Measurements from ENCODE around the gene MAML2.

Gene MAML2

DNA sequence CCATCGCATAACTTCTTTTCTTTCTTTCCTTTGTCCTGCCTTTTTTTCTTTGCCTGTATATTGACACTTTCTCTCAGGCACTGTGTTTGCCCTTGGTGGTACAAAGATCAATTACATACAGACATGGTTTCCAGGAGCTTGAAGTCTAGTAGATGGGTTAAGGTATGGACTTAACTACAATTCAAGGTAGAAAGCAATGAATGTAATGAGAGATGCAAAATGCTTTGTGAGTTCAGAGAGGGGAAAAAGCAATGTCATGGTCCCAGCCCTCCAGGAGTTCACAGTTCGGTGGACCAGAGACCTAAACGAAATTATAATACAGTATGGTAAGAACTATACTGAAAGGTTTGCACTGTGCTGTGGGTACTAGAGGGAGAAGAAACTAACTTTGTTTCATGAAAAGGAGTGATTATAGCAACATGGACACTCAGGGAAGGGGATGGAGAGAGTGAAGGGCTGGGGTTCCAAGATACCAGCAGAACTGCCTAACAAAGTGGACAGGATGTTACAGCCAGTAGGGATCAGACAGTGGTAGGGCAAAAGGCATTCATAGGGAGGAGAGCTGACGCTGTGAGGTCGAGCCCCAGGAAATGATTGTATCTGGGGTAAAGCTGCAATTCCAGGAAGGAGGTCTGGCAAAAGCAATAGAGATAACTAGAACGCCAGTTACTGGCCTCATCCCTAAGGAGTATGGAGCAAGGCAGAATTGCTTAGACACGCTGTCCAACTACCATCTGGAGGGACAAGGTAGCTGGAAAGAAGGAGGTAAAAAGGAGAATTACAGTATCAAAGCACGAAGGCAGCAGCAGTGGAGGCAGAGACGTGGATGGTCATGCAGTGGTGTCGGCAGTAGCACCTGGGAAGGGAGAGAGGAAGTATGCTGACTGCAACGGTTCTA, 260.7 kb downstream of the MAML2 start:
- no peak for DNase-seq (ENCODE audit: low read depth in 2 of 2, low spot score in 1 of 2)

DNA sequence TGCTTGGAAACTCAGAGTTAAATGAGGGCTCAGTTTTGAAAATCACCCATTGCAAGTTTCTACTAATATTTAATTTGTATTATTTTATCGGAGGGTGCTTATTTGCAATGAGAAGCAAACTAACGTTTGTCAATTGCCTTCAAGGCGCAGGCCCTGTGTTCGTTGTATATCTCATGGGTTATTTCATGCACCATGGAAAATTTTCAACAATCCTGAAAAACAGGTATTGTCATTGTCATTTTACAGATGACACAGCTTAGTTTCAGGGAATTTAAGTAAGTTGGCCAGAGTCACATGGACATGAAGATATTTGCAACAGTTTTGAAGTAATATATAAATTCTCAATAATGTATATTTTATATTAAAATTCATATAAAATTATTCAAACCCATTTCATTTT, 261.4 kb downstream of the MAML2 start:
- DNase-seq (ENCODE audit: low read depth in 2 of 2, low spot score in 1 of 2): no peak

DNA sequence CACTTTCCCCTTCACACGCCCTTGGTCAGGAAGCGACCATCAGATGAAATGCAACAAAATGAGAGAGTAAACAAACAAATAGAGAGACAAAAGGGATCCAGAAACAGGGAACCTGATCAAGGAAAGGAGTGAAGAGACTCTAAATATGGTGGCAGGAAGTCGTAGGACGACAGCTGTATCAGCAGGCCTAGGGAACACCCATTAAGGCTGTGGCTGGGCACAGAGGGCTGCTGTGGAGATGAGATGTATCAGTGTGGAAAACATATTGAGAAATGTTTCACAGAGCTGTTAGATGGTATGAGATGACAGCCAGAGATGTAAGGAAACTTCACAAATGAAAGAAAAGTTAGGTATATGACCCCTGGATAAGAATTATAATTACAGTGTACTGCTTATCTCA, 263.3 kb downstream of the MAML2 start:
- DNase-seq (ENCODE audit: low read depth in 2 of 2, low spot score in 1 of 2): no peak

DNA sequence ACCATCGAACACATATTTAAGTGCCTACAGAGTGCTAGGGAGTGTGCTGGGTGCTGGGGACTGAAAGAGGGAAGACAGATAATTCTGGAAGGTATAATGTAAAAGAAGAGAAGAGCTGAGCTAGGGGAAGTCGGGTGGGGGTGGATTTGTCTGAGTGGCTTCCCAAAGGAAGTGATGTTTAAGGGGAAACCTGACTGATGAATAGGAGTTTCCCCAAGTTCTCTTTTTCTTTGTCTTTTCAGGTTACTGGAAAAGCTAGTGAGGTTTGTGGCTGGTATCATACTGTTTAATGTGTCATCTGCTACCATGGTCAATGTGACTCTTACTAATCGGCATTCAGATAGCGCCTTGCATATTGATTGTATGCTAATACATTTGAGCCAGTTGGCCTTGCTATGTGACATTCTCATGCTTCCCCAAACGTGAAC, 267.4 kb downstream of the MAML2 start:
- DNase-seq (ENCODE audit: low read depth in 2 of 2, low spot score in 1 of 2): no peak

DNA sequence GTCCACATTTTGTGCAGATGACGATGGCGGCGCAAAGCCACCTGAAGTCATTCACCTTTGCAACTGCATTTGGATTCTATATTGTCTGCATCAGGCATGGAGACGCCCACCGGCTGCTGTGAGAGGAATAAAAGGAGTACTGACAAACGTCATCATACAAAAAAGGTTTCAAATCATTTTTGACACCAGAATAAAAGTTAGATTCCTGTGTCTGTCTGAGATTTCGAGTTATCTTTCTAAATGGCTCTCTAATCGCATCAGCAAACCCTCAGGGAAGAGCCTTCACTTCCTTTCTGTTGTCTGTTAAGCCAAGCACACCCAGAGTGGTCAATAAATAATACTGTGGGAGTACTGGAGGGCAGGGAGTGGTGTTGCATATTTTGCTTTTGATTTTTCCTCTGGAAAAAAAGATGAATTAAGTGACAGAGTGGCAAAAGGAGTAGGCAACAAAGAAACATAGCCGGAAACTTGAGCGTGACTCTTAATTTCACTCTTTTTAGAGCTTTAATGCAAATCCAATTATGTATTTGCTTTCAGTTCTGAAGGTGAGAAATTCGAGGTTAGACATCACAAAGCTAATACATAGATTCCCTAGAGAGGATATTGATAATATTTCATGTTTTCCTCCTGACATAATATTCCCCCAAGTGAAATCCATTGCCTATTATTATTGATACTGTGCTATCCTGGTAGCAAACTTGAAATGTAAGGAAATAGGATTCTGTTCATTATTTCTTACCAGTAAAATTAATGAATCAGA, 268.3 kb downstream of the MAML2 start:
- no peak for DNase-seq (ENCODE audit: low read depth in 2 of 2, low spot score in 1 of 2)

DNA sequence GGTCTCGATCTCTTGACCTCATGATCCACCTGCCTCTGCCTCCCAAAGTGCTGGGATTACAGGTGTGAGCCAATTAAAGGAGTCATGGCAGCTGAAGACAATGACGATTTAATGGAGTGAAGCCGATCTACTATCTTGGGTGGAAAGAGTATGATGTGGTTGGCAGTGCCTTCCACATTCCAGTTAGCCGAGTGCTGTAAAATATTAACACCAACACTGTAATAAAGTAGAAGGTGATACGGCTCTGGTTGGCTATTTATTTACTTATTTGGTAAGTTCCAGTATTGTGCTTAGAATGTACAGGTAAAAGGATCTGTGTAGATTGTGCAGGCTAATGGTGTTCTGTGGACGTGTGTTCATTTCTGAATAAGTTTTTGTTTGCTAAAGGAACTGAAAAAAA, 269.5 kb downstream of the MAML2 start:
- DNase-seq (ENCODE audit: low read depth in 2 of 2, low spot score in 1 of 2): no peak

DNA sequence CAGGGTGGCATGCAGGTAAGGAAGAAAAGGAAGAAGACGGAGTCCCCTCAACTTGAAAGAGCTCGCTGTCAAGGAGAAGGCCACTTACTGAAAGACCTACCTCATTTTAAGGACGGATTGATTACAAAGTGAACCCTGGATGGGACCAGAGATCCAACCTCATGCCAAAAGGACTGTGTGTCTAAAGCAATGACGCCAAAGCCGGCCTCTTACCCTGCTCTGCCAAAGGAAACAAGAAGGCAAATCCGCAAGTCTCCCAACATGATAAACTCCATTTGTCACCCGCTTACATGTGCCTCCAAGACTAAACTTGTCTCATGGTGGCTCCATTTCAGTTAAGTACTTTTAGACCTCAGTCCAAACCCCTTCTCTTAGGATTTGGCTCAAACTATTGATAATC, 270.4 kb downstream of the MAML2 start:
- no peak for DNase-seq (ENCODE audit: low read depth in 2 of 2, low spot score in 1 of 2)

DNA sequence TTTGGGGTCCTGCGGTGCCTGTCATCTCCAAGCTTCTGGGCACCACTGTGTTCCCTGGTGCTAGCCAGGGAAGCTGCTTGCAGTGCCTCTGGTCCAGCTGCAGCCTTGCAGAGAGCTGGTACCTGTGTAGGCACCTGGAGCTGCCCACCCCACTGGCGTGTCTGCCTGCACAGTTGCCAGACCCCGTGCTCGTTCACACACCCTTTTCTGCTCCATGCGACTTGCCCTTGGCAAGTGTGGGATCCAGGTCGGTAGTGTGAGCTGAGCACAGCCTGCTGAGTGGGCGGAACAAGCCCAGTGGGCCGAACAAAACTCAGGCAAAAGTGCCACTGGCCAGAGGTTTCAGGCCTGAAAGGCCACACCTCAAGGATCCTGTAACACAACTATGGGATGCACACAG, 272.5 kb downstream of the MAML2 start:
- no peak for DNase-seq (ENCODE audit: low read depth in 2 of 2, low spot score in 1 of 2)

DNA sequence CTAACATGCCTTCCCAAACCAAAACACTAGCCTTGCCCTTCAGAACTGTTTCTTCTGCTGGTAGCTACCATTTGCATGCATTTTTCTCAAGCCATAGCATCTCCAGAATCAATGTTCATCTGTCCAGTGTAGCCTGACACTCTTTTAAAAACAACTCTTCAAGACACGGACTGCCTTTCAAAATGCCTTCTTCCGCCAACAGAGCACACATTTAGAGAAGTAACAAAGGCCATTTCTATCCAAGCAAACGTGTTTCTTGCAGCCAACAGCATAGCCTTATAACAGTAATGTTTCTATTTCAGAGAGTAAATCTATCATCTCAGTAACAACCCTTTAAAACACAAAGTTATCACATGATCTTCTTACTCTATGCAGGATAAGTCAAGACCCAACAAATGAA, 275.8 kb downstream of the MAML2 start:
- DNase-seq (ENCODE audit: low read depth in 2 of 2, low spot score in 1 of 2): no peak

DNA sequence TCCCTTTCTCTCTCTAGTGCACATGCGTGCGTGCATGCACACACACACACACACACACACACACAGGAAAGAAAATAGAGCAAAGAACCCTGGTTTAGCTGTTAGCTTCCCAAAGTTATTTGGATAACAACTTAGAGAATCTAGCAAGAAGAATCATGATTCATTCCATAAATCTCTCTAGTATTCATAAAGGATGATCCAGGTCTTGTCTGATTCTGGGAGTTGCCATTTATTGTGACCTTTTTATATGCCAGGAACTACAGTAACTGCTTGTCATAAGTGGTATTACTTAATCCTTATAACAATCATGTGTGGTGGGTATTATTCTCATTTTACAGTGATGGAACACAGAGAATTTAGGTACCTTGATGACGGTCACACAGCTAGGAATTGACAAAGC, 277.6 kb downstream of the MAML2 start:
- DNase-seq (ENCODE audit: low read depth in 2 of 2, low spot score in 1 of 2): no peak

DNA sequence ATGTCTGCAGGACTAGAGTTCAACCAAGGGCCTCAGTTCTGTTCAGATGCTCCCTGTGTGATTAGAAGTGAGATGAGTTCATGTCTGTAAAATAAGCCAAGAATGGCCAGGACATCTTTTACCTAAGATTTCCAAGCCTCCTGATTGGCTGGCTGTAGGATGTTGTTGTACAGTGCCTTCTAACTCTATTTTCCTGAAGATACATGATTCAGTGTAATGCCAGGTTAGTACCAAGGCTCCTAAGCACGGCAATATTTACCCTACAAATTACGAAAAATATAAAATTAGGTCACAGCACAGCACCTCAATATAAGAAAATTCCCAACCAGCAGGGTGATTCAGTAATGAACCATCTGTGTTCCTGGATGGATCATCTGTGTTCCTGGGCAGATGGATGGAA, 279.1 kb downstream of the MAML2 start:
- no peak for DNase-seq (ENCODE audit: low read depth in 2 of 2, low spot score in 1 of 2)

DNA sequence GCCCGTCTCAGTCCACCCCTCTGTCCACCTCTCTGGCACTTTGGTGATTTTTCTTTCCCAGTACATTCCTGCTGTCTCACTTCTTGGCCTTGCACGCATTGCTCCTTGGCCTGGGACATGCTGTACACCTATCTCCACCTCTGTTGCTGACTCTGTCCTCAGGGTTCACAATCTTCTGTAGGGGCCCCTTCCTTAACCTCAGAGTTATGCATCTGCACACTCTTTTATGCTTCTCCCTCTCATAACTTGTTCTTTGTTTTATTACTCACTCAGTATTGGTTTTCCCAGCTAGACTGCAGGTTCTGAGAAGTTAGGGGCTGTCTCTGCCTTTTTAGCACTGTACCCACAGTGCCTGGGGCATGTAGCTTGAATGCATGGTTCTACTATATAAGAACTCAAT, 279.9 kb downstream of the MAML2 start:
- no peak for DNase-seq (ENCODE audit: low read depth in 2 of 2, low spot score in 1 of 2)

DNA sequence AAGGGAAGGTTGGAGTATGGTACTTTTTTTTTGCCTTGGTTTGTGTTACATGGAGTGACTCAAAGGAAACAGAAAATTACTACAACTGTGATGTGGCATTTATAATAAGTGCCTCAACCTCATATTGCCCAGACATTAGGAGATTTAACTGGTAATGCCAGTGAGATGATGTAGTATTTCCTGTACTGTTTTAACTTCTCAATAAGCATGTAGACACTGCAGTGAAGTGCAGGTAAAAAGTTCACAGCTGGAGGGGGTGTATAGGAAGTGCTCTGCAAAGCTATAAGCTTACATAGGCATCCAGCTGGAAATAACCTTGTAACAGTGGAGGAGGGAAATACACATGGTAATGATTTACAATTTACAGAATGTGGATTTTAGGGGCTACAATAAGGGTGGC, 280.9 kb downstream of the MAML2 start:
- no peak for DNase-seq (ENCODE audit: low read depth in 2 of 2, low spot score in 1 of 2)

DNA sequence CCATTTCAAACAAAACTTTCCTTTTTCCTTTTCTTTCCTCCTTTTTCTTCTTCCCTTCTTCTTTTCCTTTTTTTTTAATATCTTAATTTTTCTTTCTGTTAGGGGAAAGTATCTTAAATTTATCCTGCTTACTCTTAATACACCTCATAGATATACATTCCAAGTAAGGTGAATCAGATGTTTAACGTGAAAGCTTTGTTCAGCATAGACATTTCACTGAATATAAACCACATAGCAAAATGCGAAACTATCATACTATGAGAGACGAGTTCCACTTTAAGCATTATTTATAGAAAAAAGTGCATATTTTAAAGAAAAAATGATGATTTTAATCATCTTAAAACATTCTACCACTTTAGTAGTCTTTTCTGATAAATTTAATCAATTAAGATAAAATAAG, 281.3 kb downstream of the MAML2 start:
- DNase-seq (ENCODE audit: low read depth in 2 of 2, low spot score in 1 of 2): no peak

DNA sequence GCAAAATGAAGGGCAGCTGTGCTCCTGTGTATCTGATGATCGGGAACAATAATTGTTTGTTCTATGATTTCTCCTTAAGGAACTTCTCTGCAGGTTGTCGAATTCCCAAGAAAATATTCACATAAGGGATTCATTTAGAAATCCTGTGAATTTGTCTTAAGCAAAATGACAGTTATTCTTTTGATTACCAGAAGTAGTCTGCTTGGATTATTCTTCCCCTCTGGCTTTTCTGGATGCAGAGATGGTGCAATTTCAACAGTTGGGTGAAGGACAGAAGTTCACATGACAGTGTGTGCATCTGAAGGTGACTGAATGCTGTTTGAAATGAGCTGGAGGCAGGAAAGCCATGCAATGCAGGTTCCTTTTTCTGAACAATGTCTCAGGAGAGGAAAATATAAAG, 281.9 kb downstream of the MAML2 start:
- DNase-seq (ENCODE audit: low read depth in 2 of 2, low spot score in 1 of 2): no peak

DNA sequence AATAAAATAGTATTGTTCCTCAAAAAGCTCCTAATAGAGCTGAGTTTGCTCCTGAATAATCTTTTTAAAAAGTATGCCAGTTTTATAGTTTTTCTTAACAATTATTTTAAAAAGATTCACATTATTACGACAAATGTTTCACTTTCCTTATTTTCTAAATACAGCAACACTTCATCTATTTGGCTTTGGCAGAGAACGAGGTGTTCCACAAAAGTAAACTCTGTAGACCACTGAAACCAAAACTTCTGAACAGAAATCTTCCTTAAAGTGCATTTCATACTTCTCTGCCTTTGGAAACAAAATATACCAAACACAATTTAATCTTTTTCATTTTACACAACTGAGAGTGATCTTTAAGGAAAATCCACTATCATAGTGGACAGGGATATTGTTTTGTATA, 285.5 kb downstream of the MAML2 start:
- DNase-seq (ENCODE audit: low read depth in 2 of 2, low spot score in 1 of 2): no peak

DNA sequence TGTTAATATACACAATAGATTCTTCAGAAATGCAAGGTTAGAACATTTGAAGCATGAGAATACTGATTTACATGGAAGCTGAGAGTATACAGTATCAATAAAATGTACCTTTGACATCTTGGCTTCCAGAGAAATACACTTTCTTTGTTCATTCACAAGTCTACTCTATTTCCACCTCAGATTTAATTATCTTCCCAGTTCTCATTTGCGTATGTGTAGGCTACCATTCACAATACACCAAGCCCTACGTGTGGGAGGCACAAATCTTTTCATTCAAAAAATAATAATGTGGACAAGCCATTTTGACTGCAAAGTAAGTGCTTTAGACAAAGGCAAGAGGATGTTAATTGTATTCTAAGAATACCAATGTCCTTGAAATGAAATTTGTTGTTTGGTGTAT, 286.4 kb downstream of the MAML2 start:
- DNase-seq (ENCODE audit: low read depth in 2 of 2, low spot score in 1 of 2): no peak

DNA sequence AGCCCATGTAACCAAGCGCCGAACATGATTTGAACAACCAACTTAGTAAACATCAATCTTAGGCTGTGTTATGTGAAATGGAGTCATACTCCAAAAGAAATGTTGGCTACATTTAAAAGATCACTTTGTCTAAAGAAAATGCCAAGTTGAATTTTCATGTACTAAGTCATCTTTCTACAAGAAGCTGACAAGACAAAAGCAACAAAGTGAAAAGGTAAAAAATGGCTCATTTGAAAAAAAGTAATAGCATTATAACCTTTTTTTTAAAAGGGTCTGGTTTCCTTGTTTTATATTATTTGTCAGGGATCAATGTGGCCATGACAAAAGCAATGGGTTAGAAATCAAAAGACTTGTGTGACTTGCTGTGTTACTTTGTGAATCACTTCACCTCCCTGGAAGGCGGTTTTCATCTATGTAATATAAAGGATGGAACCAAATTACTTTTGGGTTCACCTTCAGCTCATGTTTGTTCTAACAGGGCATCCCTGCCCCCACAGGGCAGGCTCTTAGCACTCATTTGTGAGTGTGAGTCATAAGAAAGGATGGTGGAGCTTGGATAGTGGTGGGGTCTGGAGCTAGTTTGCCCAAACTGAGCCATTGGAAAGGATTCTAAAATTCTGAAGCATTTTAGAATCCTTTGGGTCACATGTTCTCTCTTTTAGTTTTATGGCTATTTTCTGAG, 287.1 kb downstream of the MAML2 start:
- DNase-seq (ENCODE audit: low read depth in 2 of 2, low spot score in 1 of 2): no peak

DNA sequence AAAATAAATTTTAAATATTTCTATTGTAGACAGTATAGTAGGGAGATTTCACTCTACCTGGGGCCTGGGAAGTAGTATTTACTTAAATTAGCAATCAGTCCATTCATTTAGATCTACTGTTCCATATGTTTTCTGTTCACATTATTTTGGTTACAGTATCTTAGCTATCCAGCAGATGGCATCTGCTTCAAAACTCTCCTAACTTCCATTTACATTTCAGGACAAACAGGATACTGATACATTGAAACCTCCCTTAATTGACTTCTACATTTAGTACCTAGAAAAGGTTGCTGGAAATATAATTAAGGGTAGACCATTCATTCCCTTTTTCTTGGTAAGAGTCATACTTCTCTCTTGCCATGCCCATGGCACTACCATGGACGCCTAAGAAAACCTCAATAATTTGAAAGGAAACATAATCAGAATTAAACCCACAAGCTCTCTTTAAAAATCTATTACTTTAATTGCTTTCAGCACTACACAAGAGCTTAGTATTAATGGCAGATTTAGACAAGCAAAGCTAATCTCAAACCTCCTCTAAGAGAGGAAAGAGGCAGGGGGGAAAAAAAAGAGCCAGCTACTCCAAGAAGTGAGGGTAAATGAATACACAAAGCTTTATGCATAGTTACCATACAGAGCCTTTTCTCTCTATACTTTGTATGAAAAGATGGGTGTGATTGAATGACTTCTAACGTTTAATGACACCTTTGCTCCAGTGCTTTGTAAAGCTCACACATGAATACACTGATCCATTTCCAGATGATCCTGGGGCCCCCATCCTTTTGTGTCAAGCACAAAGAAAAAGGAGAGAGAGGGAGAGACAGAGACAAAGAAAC, 287.9 kb downstream of the MAML2 start:
- no peak for DNase-seq (ENCODE audit: low read depth in 2 of 2, low spot score in 1 of 2)

DNA sequence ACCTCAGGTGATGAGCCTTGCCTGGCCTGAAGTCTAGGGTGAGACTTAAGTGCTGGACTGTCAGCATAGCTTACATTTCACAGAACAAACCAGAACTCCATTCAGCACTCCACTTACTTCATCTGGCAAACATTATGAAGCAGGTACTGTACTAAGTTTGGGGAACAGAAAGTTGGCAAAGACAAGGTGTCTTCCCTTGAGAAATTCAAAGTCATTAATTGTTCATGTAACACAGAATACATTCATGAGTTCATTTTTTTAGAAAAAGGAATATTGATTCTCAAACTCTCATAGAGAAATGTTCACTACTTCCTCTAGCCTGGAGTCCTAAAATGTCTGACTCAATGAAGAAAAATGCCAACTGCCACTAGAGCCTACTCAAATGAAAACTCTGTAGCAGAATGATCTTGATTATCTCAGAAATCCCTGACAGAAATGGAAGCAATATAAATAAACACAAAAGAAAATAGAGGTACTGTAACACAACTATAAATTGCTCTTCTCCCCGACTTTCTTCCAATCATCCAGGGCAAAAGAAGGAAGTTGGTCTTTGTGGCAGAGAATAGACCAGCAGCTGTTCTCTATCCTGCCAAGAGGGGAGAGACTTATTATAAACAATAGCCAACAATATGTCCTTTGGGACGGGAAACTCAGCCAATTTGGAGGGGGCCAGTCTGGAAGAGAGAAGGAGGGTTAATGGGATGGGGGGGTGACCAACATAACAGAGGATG, 289.9 kb downstream of the MAML2 start:
- no peak for DNase-seq (ENCODE audit: low read depth in 2 of 2, low spot score in 1 of 2)
